ENCODE data around the gene AGPAT3. TPM values are rescaled to one million over a fixed set of nuclear protein-coding genes. Genes with fewer than 3 reads are reported as not detected.

Gene AGPAT3
- total RNA-seq, 1 donor = 47.4 TPM

DNA sequence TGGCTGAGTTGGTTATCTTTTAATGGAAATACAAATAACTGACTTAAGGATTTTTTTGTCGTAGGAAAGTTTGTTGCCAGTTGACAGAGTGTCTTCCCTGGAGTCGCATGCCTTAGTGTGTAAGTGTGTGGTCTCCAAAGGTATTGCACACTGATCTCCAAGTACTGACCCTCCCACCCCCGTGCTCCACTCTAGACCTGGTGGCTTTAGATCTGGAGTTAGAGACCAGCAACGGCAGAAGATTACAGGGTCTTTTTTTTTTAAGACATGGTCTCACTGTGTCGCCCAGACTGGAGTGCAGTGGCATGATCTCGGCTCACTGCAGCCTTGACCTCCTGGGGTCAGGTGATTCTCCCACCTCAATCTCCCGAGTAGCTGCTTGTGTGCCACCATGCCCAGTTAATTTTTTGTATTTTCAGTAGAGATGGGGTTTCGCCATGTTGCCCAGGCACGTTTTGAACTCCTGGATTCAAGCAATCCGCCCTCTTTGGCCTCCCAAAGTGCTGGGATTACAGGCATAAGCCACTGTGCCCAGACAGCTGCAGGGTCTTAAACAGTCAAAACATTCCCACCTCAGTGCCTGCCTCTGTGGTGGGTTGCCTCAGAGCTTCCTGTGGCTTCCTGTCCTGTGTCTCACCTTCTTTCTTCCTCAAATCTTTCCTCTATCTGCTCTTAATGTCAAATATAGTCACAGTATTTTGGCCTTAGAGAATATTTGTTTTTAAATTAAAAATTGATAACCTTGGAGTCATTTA is 154.0 kb downstream of the AGPAT3 start:
- H3K27ac ChIP-seq (ENCODE audit: low read depth, low read length) = no peak overlapping the region
- H2AFZ ChIP-seq (ENCODE audit: low read length) = no peak overlapping the region
- peaks cover 93% of the 10 kb centered on the region for H3K79me2 ChIP-seq (ENCODE audit: insufficient read depth, low read length)
- H3K4me2 ChIP-seq (ENCODE audit: insufficient read depth, low read length) = no peak overlapping the region
- no peaks in the 10 kb centered on the region for H3K27me3 ChIP-seq (ENCODE audit: insufficient read depth, low read length)
- peaks cover 18% of the 10 kb centered on the region for H3K4me1 ChIP-seq (ENCODE audit: insufficient read depth, low read length)
- H3K9me3 ChIP-seq (ENCODE audit: low read depth, low read length) = no peaks in the 10 kb centered on the region
- H4K20me1 ChIP-seq (ENCODE audit: insufficient read depth, low read length) = peaks cover 33% of the 10 kb centered on the region
- DNase-seq (ENCODE audit: insufficient read length, low spot score, missing footprints) = no peak
- H3K36me3 ChIP-seq (ENCODE audit: insufficient read depth, low read length) = no peaks in the 10 kb centered on the region
- H3K4me3 ChIP-seq (ENCODE audit: insufficient read depth, low read length) = no peak overlapping the region
- no peak for TF ChIP-seq CTCF (IDR thresholded peaks at IDR 0.05; ENCODE audit: extremely low read depth, low read depth, low read length)

GRCh38 chr21:44019568-44019958 is 154.5 kb downstream of the AGPAT3 start:
- no peak for TF ChIP-seq CTCF (IDR thresholded peaks at IDR 0.05; ENCODE audit: extremely low read depth, low read depth, low read length)
- Histone ChIP-seq H3K79me2 (ENCODE audit: insufficient read depth, low read length) (peaks cover 93% of the 10 kb centered on the region), H4K20me1 (ENCODE audit: insufficient read depth, low read length) (peaks cover 33% of the 10 kb centered on the region), H3K27me3 (ENCODE audit: insufficient read depth, low read length) (no peaks in the 10 kb centered on the region), H3K4me1 (ENCODE audit: insufficient read depth, low read length) (peaks cover 14% of the 10 kb centered on the region), H3K36me3 (ENCODE audit: insufficient read depth, low read length) (no peaks in the 10 kb centered on the region), H3K4me3 (ENCODE audit: insufficient read depth, low read length) (no peak overlapping the region), H2AFZ (ENCODE audit: low read length) (no peak overlapping the region), H3K4me2 (ENCODE audit: insufficient read depth, low read length) (no peak overlapping the region), H3K9me3 (ENCODE audit: low read depth, low read length) (no peaks in the 10 kb centered on the region), H3K27ac (ENCODE audit: low read depth, low read length) (no peak overlapping the region)
- DNase-seq (ENCODE audit: insufficient read length, low spot score, missing footprints) = no peak

DNA sequence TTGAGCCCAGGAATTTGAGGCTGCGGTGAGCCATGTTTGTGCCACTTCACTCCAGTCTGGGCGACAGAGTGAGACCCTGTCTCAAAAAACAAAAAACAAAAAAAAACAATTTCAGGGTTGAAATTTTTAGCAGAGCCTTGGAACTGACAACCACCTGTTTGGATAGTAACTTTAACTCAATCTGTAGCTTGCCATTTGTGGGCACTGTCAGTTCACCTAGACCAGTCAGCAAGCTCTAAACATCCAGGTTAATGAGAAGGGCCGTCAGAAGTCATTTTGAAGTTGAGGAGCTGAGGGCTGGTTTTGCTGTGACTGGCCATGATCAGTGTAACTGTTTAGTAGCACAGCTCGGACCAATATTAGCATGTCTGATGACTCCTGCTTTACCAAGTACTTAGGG is 155.5 kb downstream of the AGPAT3 start:
- no peaks in the 10 kb centered on the region for H3K27me3 ChIP-seq (ENCODE audit: insufficient read depth, low read length)
- no peaks in the 10 kb centered on the region for H3K9me3 ChIP-seq (ENCODE audit: low read depth, low read length)
- no peak overlapping the region for H3K4me3 ChIP-seq (ENCODE audit: insufficient read depth, low read length)
- no peak overlapping the region for H3K4me2 ChIP-seq (ENCODE audit: insufficient read depth, low read length)
- no peaks in the 10 kb centered on the region for H3K36me3 ChIP-seq (ENCODE audit: insufficient read depth, low read length)
- H4K20me1 ChIP-seq (ENCODE audit: insufficient read depth, low read length) = peaks cover 36% of the 10 kb centered on the region
- peaks cover 17% of the 10 kb centered on the region for H3K4me1 ChIP-seq (ENCODE audit: insufficient read depth, low read length)
- no peak overlapping the region for H3K27ac ChIP-seq (ENCODE audit: low read depth, low read length)
- peaks cover 93% of the 10 kb centered on the region for H3K79me2 ChIP-seq (ENCODE audit: insufficient read depth, low read length)
- no peak for DNase-seq (ENCODE audit: insufficient read length, low spot score, missing footprints)
- TF ChIP-seq CTCF (IDR thresholded peaks at IDR 0.05; ENCODE audit: extremely low read depth, low read depth, low read length) = no peak
- no peak overlapping the region for H2AFZ ChIP-seq (ENCODE audit: low read length)

GRCh38 chr21:44021064-44021463 is 156.0 kb downstream of the AGPAT3 start:
- H3K4me1 ChIP-seq (ENCODE audit: insufficient read depth, low read length) = peaks cover 17% of the 10 kb centered on the region
- no peak overlapping the region for H3K4me3 ChIP-seq (ENCODE audit: insufficient read depth, low read length)
- H3K36me3 ChIP-seq (ENCODE audit: insufficient read depth, low read length) = no peaks in the 10 kb centered on the region
- DNase-seq (ENCODE audit: insufficient read length, low spot score, missing footprints) = peak; percentile 26
- no peak overlapping the region for H3K27ac ChIP-seq (ENCODE audit: low read depth, low read length)
- no peaks in the 10 kb centered on the region for H3K27me3 ChIP-seq (ENCODE audit: insufficient read depth, low read length)
- H2AFZ ChIP-seq (ENCODE audit: low read length) = no peak overlapping the region
- H3K79me2 ChIP-seq (ENCODE audit: insufficient read depth, low read length) = peaks cover 93% of the 10 kb centered on the region
- no peak for TF ChIP-seq CTCF (IDR thresholded peaks at IDR 0.05; ENCODE audit: extremely low read depth, low read depth, low read length)
- H4K20me1 ChIP-seq (ENCODE audit: insufficient read depth, low read length) = peaks cover 41% of the 10 kb centered on the region
- H3K9me3 ChIP-seq (ENCODE audit: low read depth, low read length) = no peaks in the 10 kb centered on the region
- H3K4me2 ChIP-seq (ENCODE audit: insufficient read depth, low read length) = no peak overlapping the region

All from osteoblast (primary cell).